Peyer's patch (tissue), 4 donors: ENCODE measurements around the gene ERC2. TPM values are rescaled to one million over a fixed set of nuclear protein-coding genes. Genes with fewer than 3 reads are reported as not detected.

ENCODE experiments used
- DNase-seq, 3 donors: peaks; one replicate each; pipeline ENCODE4 v3.0.0-alpha.2; 2017 to 2019
- H3K27ac ChIP-seq, 4 donors: fragments of 200-600 bp; sonication (generic); one replicate each; pipeline ENCODE4 v1.5.1; 2016 to 2019
- H3K27me3 ChIP-seq, 2 donors: fragments of 200-600 bp; sonication (generic); one replicate each; pipeline ENCODE4 v1.5.1; 2019
- H3K36me3 ChIP-seq, 3 donors: fragments of 200-600 bp; sonication (generic); one replicate each; pipeline ENCODE4 v1.5.1; 2016 to 2019
- H3K4me1 ChIP-seq, 4 donors: fragments of 200-600 bp; sonication (generic); one replicate each; pipeline ENCODE4 v1.5.1; 2016 to 2019
- H3K4me3 ChIP-seq, 4 donors: fragments of 200-600 bp; sonication (generic); 1 replicate in 3 of 4; 2 replicates in 1 of 4; pipeline ENCODE4 v1.5.1; 2016 to 2019; ENCODE audit warnings: mild to moderate bottlenecking in 1 of 4
- H3K9me3 ChIP-seq, 4 donors: fragments of 200-600 bp; sonication (generic); one replicate each; pipeline ENCODE4 v1.5.1; 2016 to 2019; ENCODE audit warnings: mild to moderate bottlenecking in 1 of 4
- POLR2A ChIP-seq, 2 donors: fragments of 450-650 bp; IDR thresholded peaks; one replicate each; pipeline ENCODE4 v1.5.1; 2017; ENCODE audit warnings: antibody characterized with exemption in 2 of 2, mild to moderate bottlenecking in 2 of 2, moderate library complexity in 2 of 2
- total RNA-seq, 4 donors: library from RNA; depleted of rRNA; stranded (reverse); fragments of >200 nt; gene quantifications; one replicate each; pipeline ENCODE4 v1.1.0, GENCODE V29; 2016
- TF ChIP-seq, protein P1 (sequence below), 6 experiments: fragments of 450-650 bp in 4 of 6; fragments of 200-600 bp in 2 of 6; sonication (generic) in 1 of 6; IDR thresholded peaks; one replicate each; pipeline ENCODE4 v1.5.1; 2017 to 2019; ENCODE audit warnings: antibody characterized with exemption in 6 of 6, mild to moderate bottlenecking in 3 of 6, moderate library complexity in 1 of 6

Gene ERC2
- total RNA-seq, 4 donors from 2014 or later: 0.18 to 0.83 TPM; not detected in 2

GRCh38 chr3:55559500-55560423 is 908.5 kb downstream of the ERC2 start:
- TF ChIP-seq, protein P1, sequence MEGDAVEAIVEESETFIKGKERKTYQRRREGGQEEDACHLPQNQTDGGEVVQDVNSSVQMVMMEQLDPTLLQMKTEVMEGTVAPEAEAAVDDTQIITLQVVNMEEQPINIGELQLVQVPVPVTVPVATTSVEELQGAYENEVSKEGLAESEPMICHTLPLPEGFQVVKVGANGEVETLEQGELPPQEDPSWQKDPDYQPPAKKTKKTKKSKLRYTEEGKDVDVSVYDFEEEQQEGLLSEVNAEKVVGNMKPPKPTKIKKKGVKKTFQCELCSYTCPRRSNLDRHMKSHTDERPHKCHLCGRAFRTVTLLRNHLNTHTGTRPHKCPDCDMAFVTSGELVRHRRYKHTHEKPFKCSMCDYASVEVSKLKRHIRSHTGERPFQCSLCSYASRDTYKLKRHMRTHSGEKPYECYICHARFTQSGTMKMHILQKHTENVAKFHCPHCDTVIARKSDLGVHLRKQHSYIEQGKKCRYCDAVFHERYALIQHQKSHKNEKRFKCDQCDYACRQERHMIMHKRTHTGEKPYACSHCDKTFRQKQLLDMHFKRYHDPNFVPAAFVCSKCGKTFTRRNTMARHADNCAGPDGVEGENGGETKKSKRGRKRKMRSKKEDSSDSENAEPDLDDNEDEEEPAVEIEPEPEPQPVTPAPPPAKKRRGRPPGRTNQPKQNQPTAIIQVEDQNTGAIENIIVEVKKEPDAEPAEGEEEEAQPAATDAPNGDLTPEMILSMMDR (IDR thresholded peaks at IDR 0.05): no peak
- no peak for TF ChIP-seq POLR2A (IDR thresholded peaks at IDR 0.05)
- Histone ChIP-seq H3K27me3 (no peaks in the 10 kb centered on the region), H3K36me3 (no peaks in the 10 kb centered on the region), H3K4me1 (no peaks in the 10 kb centered on the region), H3K27ac (no peak overlapping the region), H3K9me3 (no peaks in the 10 kb centered on the region), H3K4me3 (no peak overlapping the region)
- no peak for DNase-seq

DNA sequence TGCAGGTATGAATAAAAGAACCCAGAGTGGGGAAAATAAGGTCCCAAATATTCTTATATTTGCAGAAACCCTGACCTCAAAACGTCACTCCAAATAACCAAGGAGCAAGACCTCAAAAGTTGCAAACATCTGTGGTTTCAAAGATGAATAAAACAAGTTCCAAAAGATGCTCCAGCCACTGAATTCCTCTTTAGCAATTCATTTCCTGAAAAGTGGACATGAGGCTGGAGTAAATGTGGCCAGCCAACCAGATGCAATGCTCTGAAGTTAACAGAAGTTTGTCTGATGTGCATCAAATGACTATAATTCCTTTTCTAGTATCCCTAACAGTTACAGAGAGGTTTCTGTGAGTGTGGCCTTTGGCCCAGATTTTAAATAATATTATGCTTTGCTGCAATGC is 910.0 kb downstream of the ERC2 start:
- H3K27me3 ChIP-seq: no peaks in the 10 kb centered on the region
- TF ChIP-seq POLR2A (IDR thresholded peaks at IDR 0.05): no peak
- TF ChIP-seq, protein P1 (IDR thresholded peaks at IDR 0.05): no peak
- no peaks in the 10 kb centered on the region for H3K9me3 ChIP-seq
- no peak overlapping the region for H3K27ac ChIP-seq
- no peaks in the 10 kb centered on the region for H3K4me1 ChIP-seq
- DNase-seq: no peak
- no peaks in the 10 kb centered on the region for H3K36me3 ChIP-seq
- no peak overlapping the region for H3K4me3 ChIP-seq

- H3K27me3 ChIP-seq: no peaks in the 10 kb centered on the region
These were observed 910.7 kb downstream of the ERC2 start for GRCh38 chr3:55557549-55557948.

DNA sequence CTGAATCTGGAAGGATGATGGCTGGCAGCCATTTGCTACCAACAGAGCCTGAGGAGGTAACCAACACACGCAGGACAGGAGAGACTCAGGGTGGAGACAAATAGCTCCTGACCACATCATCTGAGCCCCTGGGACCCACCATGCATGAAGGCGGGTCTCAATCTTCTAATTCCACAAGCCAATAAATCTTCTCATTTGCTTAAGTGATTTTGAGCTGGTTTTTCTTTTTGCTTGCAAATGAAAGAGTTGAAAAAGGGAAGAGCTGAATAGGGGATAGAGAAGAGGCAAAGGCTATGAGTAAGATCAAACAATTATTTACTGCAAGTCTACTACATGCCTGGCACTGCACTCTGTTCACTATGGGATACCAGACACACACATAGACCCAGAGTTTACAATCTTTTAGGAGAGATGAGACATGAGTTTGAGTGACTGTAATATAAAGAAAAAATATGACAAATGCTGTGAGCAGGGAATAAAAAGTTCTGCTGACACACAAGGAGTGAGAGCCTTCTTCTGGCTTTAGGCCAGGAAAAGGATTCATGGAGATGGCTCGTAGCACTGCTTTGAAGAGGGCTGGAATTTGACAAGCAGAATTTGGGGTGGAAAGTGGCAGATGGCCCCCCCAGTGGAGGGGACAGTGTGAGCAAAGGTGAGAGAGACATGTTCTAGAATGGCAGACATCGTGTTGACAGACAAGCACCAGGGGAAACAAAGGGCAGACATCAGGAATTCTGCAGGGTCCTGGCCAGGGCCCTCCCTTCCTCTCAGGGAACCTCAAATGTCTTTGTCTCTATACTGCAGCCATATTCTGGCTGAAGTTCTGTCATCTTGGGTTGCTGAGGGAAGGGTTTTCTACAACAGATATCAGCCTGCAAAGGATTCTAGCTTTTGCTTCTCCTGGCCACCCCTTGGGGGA is 911.4 kb downstream of the ERC2 start:
- Histone ChIP-seq H3K4me3 (no peak overlapping the region), H3K27me3 (no peaks in the 10 kb centered on the region), H3K27ac (no peak overlapping the region), H3K9me3 (no peaks in the 10 kb centered on the region), H3K4me1 (no peaks in the 10 kb centered on the region), H3K36me3 (no peaks in the 10 kb centered on the region)
- no peak for TF ChIP-seq POLR2A (IDR thresholded peaks at IDR 0.05)
- TF ChIP-seq, protein P1 (IDR thresholded peaks at IDR 0.05): no peak
- no peak for DNase-seq

More at GRCh38 chr3:55557549-55557948, 910.7 kb downstream of the ERC2 start:
- no peaks in the 10 kb centered on the region for H3K9me3 ChIP-seq
- H3K4me1 ChIP-seq: no peaks in the 10 kb centered on the region
- TF ChIP-seq, protein P1 (IDR thresholded peaks at IDR 0.05): no peak
- no peak for TF ChIP-seq POLR2A (IDR thresholded peaks at IDR 0.05)
- DNase-seq: no peak
- H3K27ac ChIP-seq: no peak overlapping the region
- H3K4me3 ChIP-seq: no peak overlapping the region
- no peaks in the 10 kb centered on the region for H3K36me3 ChIP-seq

DNA sequence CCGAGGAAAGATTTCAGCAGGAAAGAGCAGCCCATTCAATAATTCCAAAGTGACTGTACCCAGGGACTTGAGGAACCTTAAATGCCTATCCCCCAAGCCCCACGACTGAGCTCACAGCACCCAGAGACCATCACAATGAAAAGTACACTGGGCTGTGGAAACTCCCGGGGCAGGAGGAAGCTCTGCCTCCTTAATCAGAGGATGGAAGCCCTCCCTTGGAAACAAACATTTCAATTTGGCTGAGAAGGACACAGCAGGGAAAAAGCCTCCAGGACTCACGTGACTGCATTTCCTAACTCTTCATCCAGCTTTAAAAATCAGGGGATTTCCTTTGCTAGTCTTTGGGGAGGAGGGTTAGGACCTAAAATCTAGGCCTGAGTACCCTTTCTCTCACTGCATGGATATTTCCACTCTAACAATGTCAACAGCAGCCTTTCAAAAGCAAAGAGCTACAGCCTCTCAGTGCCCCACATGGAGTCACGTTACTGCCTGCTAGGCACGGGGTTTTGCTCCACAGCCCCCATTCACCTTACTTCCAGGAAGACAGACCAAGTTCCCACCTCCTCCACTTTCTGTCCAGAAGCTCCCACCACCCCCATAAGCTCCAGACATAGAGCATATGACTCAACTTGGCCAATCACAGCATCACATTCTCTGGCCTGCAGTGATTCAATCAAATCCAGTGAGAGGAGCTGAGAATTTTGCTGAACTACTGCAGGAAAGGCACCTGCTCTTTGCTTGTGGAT is 912.2 kb downstream of the ERC2 start:
- no peaks in the 10 kb centered on the region for H3K27me3 ChIP-seq
- no peak overlapping the region for H3K27ac ChIP-seq
- H3K4me3 ChIP-seq: no peak overlapping the region
- DNase-seq: no peak
- H3K4me1 ChIP-seq: no peaks in the 10 kb centered on the region
- no peak for TF ChIP-seq POLR2A (IDR thresholded peaks at IDR 0.05)
- TF ChIP-seq, protein P1 (IDR thresholded peaks at IDR 0.05): no peak
- H3K9me3 ChIP-seq: no peaks in the 10 kb centered on the region
- no peaks in the 10 kb centered on the region for H3K36me3 ChIP-seq
